OCI-LY1 (cell line): Measurements from ENCODE around the gene CACNA1D.

ENCODE experiments used
- H2AFZ ChIP-seq: fragments of 200-600 bp; sonication (generic), shearing (Covaris generic); 2 replicates; pipeline ENCODE4 v1.6.0; 2014; ENCODE audit warnings: antibody characterized with exemption, mild to moderate bottlenecking, low read length
- H3F3A ChIP-seq: fragments of 200-600 bp; sonication (generic), shearing (Covaris generic); 2 replicates; pipeline ENCODE4 v1.6.0; 2014; ENCODE audit warnings: mild to moderate bottlenecking, antibody characterized with exemption, low read length, moderate library complexity; ENCODE audit not compliant: insufficient read depth
- H3K27ac ChIP-seq: fragments of 200-600 bp; sonication (generic); 2 replicates; pipeline ENCODE4 v1.5.1; 2014; ENCODE audit warnings: low read length, mixed run types, mild to moderate bottlenecking, low read depth; ENCODE audit not compliant: poor library complexity, severe bottlenecking
- H3K27me3 ChIP-seq: fragments of 200-600 bp; sonication (generic); 2 replicates; pipeline ENCODE4 v1.6.0; 2014; ENCODE audit warnings: antibody characterized with exemption, mild to moderate bottlenecking, low read length, moderate library complexity; ENCODE audit not compliant: insufficient read depth
- H3K36me3 ChIP-seq: fragments of 200-600 bp; sonication (generic); 2 replicates; pipeline ENCODE4 v1.6.1; 2014; ENCODE audit warnings: mild to moderate bottlenecking, antibody characterized with exemption, low read length, moderate library complexity, mixed read lengths; ENCODE audit not compliant: insufficient read depth
- H3K4me1 ChIP-seq: fragments of 200-600 bp; sonication (generic); 2 replicates; pipeline ENCODE4 v1.5.1; 2014; ENCODE audit warnings: mild to moderate bottlenecking, low read length, moderate library complexity; ENCODE audit not compliant: insufficient read depth, severe bottlenecking
- H3K4me2 ChIP-seq: fragments of 200-600 bp; sonication (generic), shearing (Covaris generic); 2 replicates; pipeline ENCODE4 v1.6.1; 2014; ENCODE audit warnings: low read length
- H3K4me3 ChIP-seq: fragments of 200-600 bp; sonication (generic); 2 replicates; pipeline ENCODE4 v1.5.1; 2014; ENCODE audit warnings: low read length, low read depth, mild to moderate bottlenecking, mixed read lengths; ENCODE audit not compliant: poor library complexity, severe bottlenecking
- H3K79me2 ChIP-seq: fragments of 200-600 bp; shearing (Covaris generic); 2 replicates; pipeline ENCODE4 v1.6.1; 2016; ENCODE audit warnings: mixed run types, low read length, mixed read lengths; ENCODE audit not compliant: insufficient read depth
- H3K9ac ChIP-seq: fragments of 200-600 bp; sonication (generic), shearing (Covaris generic); 2 replicates; pipeline ENCODE4 v1.6.1; 2014; ENCODE audit warnings: mild to moderate bottlenecking, low read length, mixed read lengths
- H3K9me2 ChIP-seq: fragments of 200-600 bp; sonication (generic), shearing (Covaris generic); 2 replicates; pipeline ENCODE4 v1.6.1; 2014; ENCODE audit warnings: low read depth, mild to moderate bottlenecking, low read length, mixed read lengths
- H3K9me3 ChIP-seq: fragments of 200-600 bp; shearing (Covaris generic); 2 replicates; pipeline ENCODE4 v1.6.1; 2014; ENCODE audit warnings: low read length, mixed read lengths
- H4K20me1 ChIP-seq: fragments of 200-600 bp; sonication (generic), shearing (Covaris generic); 2 replicates; pipeline ENCODE4 v1.6.0; 2016; ENCODE audit warnings: mild to moderate bottlenecking, low read length; ENCODE audit not compliant: insufficient read depth
- CTCF ChIP-seq: fragments of 200-600 bp; sonication (generic), shearing (Covaris generic); IDR thresholded peaks from 2 replicates; pipeline ENCODE4 v1.5.1; 2017; ENCODE audit warnings: mild to moderate bottlenecking, antibody characterized with exemption, low read length, moderate library complexity, mixed read lengths
- EZH2 ChIP-seq: fragments of 200-600 bp; sonication (generic), shearing (Covaris generic); IDR thresholded peaks from 2 replicates; pipeline ENCODE4 v1.8.0; 2017; ENCODE audit warnings: borderline replicate concordance, mixed run types, mild to moderate bottlenecking, antibody characterized with exemption, low read length, moderate library complexity, mixed read lengths

The CACNA1D gene

GRCh38 chr3:53773021-53773436 is 278.6 kb downstream of the CACNA1D start:
- H2AFZ ChIP-seq: no peak overlapping the region
- peaks cover 6% of the 10 kb centered on the region; the same call in 1 of the 2 replicates for H3K27me3 ChIP-seq
- H3K4me2 ChIP-seq: no peak overlapping the region
- no peak overlapping the region for H3K9ac ChIP-seq
- H3K9me2 ChIP-seq: no peaks in the 10 kb centered on the region
- TF ChIP-seq EZH2: no peak
- no peak for TF ChIP-seq CTCF
- H3F3A ChIP-seq: no peaks in the 10 kb centered on the region
- H3K79me2 ChIP-seq: no peaks in the 10 kb centered on the region
- no peaks in the 10 kb centered on the region for H3K4me1 ChIP-seq
- no peaks in the 10 kb centered on the region for H4K20me1 ChIP-seq
- H3K9me3 ChIP-seq: no peaks in the 10 kb centered on the region
- no peak overlapping the region for H3K27ac ChIP-seq
- no peak overlapping the region for H3K4me3 ChIP-seq
- H3K36me3 ChIP-seq: no peaks in the 10 kb centered on the region

- H3K9me3 ChIP-seq: no peaks in the 10 kb centered on the region
- no peaks in the 10 kb centered on the region for H3K9me2 ChIP-seq
- TF ChIP-seq CTCF (no peak), EZH2 (no peak)
- H3K4me1 ChIP-seq: no peaks in the 10 kb centered on the region
- no peak overlapping the region for H3K27ac ChIP-seq
- no peak overlapping the region for H3K9ac ChIP-seq
- H3F3A ChIP-seq: no peaks in the 10 kb centered on the region
- peaks cover 6% of the 10 kb centered on the region; the same call in 1 of the 2 replicates for H3K27me3 ChIP-seq
- H3K79me2 ChIP-seq: no peaks in the 10 kb centered on the region
- H4K20me1 ChIP-seq: no peaks in the 10 kb centered on the region
- no peaks in the 10 kb centered on the region for H3K36me3 ChIP-seq
- no peak overlapping the region for H2AFZ ChIP-seq
- no peak overlapping the region for H3K4me3 ChIP-seq
- H3K4me2 ChIP-seq: no peak overlapping the region
Observed at GRCh38 chr3:53773611-53774368, 279.4 kb downstream of the CACNA1D start.

DNA sequence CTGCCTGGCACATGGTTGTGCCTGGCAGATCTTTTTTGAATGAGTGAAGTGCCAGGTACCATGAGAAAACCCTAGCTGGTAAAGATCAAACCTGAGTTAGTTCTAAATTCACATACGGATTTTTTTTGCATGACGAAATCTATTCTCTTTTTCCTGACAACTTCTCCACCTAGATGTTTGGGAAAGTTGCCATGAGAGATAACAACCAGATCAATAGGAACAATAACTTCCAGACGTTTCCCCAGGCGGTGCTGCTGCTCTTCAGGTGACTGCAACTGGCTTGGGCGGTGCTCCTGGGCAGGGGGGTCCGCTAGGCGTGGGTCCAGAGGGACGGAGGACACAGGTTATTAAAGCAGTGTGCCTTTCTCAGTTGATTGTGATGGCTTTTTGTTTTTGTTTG is 280.0 kb downstream of the CACNA1D start:
- H3K27me3 ChIP-seq: peaks cover 6% of the 10 kb centered on the region; the same call in 1 of the 2 replicates
- no peaks in the 10 kb centered on the region for H3K9me3 ChIP-seq
- H3K36me3 ChIP-seq: no peaks in the 10 kb centered on the region
- H3K9me2 ChIP-seq: no peaks in the 10 kb centered on the region
- H3K79me2 ChIP-seq: no peaks in the 10 kb centered on the region
- H3K4me3 ChIP-seq: no peak overlapping the region
- no peak overlapping the region for H3K4me2 ChIP-seq
- no peaks in the 10 kb centered on the region for H3K4me1 ChIP-seq
- no peaks in the 10 kb centered on the region for H4K20me1 ChIP-seq
- no peak overlapping the region for H2AFZ ChIP-seq
- no peak overlapping the region for H3K9ac ChIP-seq
- H3F3A ChIP-seq: no peaks in the 10 kb centered on the region
- no peak overlapping the region for H3K27ac ChIP-seq
- no peak for TF ChIP-seq CTCF
- TF ChIP-seq EZH2: no peak
